Vagina (tissue), 2 donors: Measurements from ENCODE around the gene DNAI1.

ENCODE experiments used
- POLR2A ChIP-seq, 2 donors: fragments of 450-650 bp; IDR thresholded peaks; one replicate each; pipeline ENCODE4 v1.6.1; 2017; ENCODE audit warnings: antibody characterized with exemption in 2 of 2, mild to moderate bottlenecking in 2 of 2, moderate library complexity in 2 of 2
- POLR2AphosphoS5 ChIP-seq, 2 donors: sonication (generic); formaldehyde crosslinking; IDR thresholded peaks; one replicate each; pipeline ENCODE4 v1.9.0; 2017; ENCODE audit warnings: antibody characterized with exemption in 2 of 2, mild to moderate bottlenecking in 2 of 2, low read depth in 1 of 2; ENCODE audit not compliant: insufficient read depth in 1 of 2
- TF ChIP-seq, protein P1 (sequence below), 3 experiments: fragments of 450-650 bp in 2 of 3; fragments of 200-600 bp in 1 of 3; sonication (generic) in 1 of 3; IDR thresholded peaks; one replicate each; pipeline ENCODE4 v1.5.1; 2017 to 2019; ENCODE audit warnings: antibody characterized with exemption in 3 of 3, mild to moderate bottlenecking in 2 of 3, moderate library complexity in 2 of 3

- TF ChIP-seq, protein P1, sequence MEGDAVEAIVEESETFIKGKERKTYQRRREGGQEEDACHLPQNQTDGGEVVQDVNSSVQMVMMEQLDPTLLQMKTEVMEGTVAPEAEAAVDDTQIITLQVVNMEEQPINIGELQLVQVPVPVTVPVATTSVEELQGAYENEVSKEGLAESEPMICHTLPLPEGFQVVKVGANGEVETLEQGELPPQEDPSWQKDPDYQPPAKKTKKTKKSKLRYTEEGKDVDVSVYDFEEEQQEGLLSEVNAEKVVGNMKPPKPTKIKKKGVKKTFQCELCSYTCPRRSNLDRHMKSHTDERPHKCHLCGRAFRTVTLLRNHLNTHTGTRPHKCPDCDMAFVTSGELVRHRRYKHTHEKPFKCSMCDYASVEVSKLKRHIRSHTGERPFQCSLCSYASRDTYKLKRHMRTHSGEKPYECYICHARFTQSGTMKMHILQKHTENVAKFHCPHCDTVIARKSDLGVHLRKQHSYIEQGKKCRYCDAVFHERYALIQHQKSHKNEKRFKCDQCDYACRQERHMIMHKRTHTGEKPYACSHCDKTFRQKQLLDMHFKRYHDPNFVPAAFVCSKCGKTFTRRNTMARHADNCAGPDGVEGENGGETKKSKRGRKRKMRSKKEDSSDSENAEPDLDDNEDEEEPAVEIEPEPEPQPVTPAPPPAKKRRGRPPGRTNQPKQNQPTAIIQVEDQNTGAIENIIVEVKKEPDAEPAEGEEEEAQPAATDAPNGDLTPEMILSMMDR (IDR thresholded peaks at IDR 0.05): no peak
- TF ChIP-seq POLR2AphosphoS5 (IDR thresholded peaks at IDR 0.05; ENCODE audit: insufficient read depth in 1 of 2, low read depth in 1 of 2) (no peak), POLR2A (IDR thresholded peaks at IDR 0.05) (no peak)
Observed at GRCh38 chr9:34463098-34463900, 4.7 kb downstream of the DNAI1 start.
